Tibial artery (tissue), 4 donors: ENCODE measurements around the gene SLC7A4.
"Not testable (repeated sequence)": the region's sequence is repeated elsewhere in the genome, so short reads cannot be mapped to it uniquely, and the experiment has no call there.

Source experiments
- DNase-seq, 2 donors: peaks; one replicate each; pipeline ENCODE4 v3.0.0-alpha.2; 2019
- H3K27ac ChIP-seq, 2 donors: fragments of 200-600 bp; sonication (generic) in 1 of 2; 1 replicate in 1 of 2; 2 replicates in 1 of 2; pipeline ENCODE4 v1.5.1; 2018 to 2019; ENCODE audit warnings: mild to moderate bottlenecking in 1 of 2
- H3K27me3 ChIP-seq, 2 donors: fragments of 200-600 bp; sonication (generic) in 1 of 2; one replicate each; pipeline versions ENCODE4 v1.5.1 to v1.6.0; 2016 to 2019
- H3K36me3 ChIP-seq, 3 donors: fragments of 200-600 bp; sonication (generic) in 2 of 3; one replicate each; pipeline ENCODE4 v1.5.1; 2016 to 2019; ENCODE audit warnings: mild to moderate bottlenecking in 2 of 3
- H3K4me1 ChIP-seq, 4 donors: fragments of 200-600 bp; sonication (generic) in 2 of 4; 1 replicate in 3 of 4; 2 replicates in 1 of 4; pipeline ENCODE4 v1.5.1; 2016 to 2019
- H3K4me3 ChIP-seq, 2 donors: fragments of 200-600 bp; sonication (generic) in 1 of 2; 1 replicate in 1 of 2; 2 replicates in 1 of 2; pipeline ENCODE4 v1.5.1; 2018 to 2019; ENCODE audit warnings: mild to moderate bottlenecking in 2 of 2
- H3K9me3 ChIP-seq, 3 donors: fragments of 200-600 bp; sonication (generic) in 1 of 3; one replicate each; pipeline ENCODE4 v1.5.1; 2016 to 2019
- CTCF ChIP-seq, 2 experiments: fragments of 200-600 bp in 1 of 2; fragments of 450-650 bp in 1 of 2; IDR thresholded peaks; one replicate each; pipeline ENCODE4 v1.5.1; 2017 to 2019; ENCODE audit warnings: antibody characterized with exemption in 2 of 2, mild to moderate bottlenecking in 1 of 2, moderate library complexity in 1 of 2
- intact Hi-C: fragments of 100-400 bp; cut with DNase I; formaldehyde crosslinking; loops from one replicate; pipeline ENCODE4 v1.15.0; 2023; ENCODE audit warnings: low total_unique reads

SLC7A4 gene

GRCh38 chr22:21045585-21046294 is 13.4 kb upstream of the SLC7A4 start, which contains the start of gene LRRC74B:
Gene LRRC74B (plus strand): TSS chr22:21045946. CDS start chr22:21045987, 41 bp downstream.
- H3K27me3 ChIP-seq: no peaks in the 10 kb centered on the region
- peak within 1 kb of the TSS in 1 of 2 donors; percentile 23 for H3K27ac ChIP-seq
- peak within 1 kb of the TSS; percentile 42 to 43 for H3K4me3 ChIP-seq
- TF ChIP-seq CTCF (IDR thresholded peaks at IDR 0.05): no peak
- no peaks in the 10 kb centered on the region for H3K36me3 ChIP-seq
- intact Hi-C loops: loop anchor here (5.0 kb wide), 1 partner anchor 1722 kb away; no protein-coding TSS in a partner anchor
- DNase-seq: peak; percentile 78 to 90
- H3K4me1 ChIP-seq: peaks cover 0 to 26% (median 19%) of the 10 kb centered on the region in 4 donors
- H3K9me3 ChIP-seq: no peaks in the 10 kb centered on the region

GRCh38 chr22:21044931-21045584 is 12.7 kb upstream of the SLC7A4 start:
- peak overlapping the region; percentile 42 to 43 for H3K4me3 ChIP-seq
- peak in 1 of 2 donors; percentile 78 for DNase-seq

GRCh38 chr22:21043860-21044535 is 11.6 kb upstream of the SLC7A4 start:
- intact Hi-C loops: no loop called here
- no peak for TF ChIP-seq CTCF (IDR thresholded peaks at IDR 0.05)
- peak overlapping the region in 1 of 2 donors; percentile 43 for H3K4me3 ChIP-seq

More at GRCh38 chr22:21044931-21045584, 12.7 kb upstream of the SLC7A4 start:
- no peaks in the 10 kb centered on the region for H3K27me3 ChIP-seq
- intact Hi-C loops: loop anchor here (5.0 kb wide), 1 partner anchor 1722 kb away; no protein-coding TSS in a partner anchor
- no peaks in the 10 kb centered on the region for H3K36me3 ChIP-seq
- TF ChIP-seq CTCF (IDR thresholded peaks at IDR 0.05): no peak
- no peaks in the 10 kb centered on the region for H3K9me3 ChIP-seq
- H3K27ac ChIP-seq: peak overlapping the region in 1 of 2 donors; percentile 23
- H3K4me1 ChIP-seq: peaks cover 0 to 26% (median 19%) of the 10 kb centered on the region in 4 donors

GRCh38 chr22:21042978-21043859 is 10.9 kb upstream of the SLC7A4 start:
- Histone ChIP-seq H3K27ac (no peak overlapping the region), H3K4me3 (no peak overlapping the region), H3K9me3 (no peaks in the 10 kb centered on the region), H3K36me3 (no peaks in the 10 kb centered on the region), H3K4me1 (peaks cover 0 to 34% (median 19%) of the 10 kb centered on the region in 4 donors), H3K27me3 (no peaks in the 10 kb centered on the region)
- no peak for DNase-seq
- intact Hi-C loops: no loop called here
- TF ChIP-seq CTCF (IDR thresholded peaks at IDR 0.05): no peak

More at GRCh38 chr22:21043860-21044535, 11.6 kb upstream of the SLC7A4 start:
- peaks cover 0 to 27% (median 19%) of the 10 kb centered on the region in 4 donors for H3K4me1 ChIP-seq
- H3K27ac ChIP-seq: peak overlapping the region in 1 of 2 donors; percentile 23
- H3K9me3 ChIP-seq: no peaks in the 10 kb centered on the region
- no peak for DNase-seq
- no peaks in the 10 kb centered on the region for H3K27me3 ChIP-seq
- H3K36me3 ChIP-seq: no peaks in the 10 kb centered on the region

GRCh38 chr22:21041937-21042336 is 9.6 kb upstream of the SLC7A4 start:
- TF ChIP-seq CTCF (IDR thresholded peaks at IDR 0.05): no peak
- intact Hi-C loops: no loop called here
- Histone ChIP-seq H3K27me3 (no peaks in the 10 kb centered on the region), H3K9me3 (no peaks in the 10 kb centered on the region), H3K36me3 (no peaks in the 10 kb centered on the region), H3K27ac (no peak overlapping the region), H3K4me3 (no peak overlapping the region), H3K4me1 (peaks cover 0 to 46% (median 19%) of the 10 kb centered on the region in 4 donors)
- DNase-seq: no peak

GRCh38 chr22:21039158-21039557 is 6.8 kb upstream of the SLC7A4 start:
- H3K36me3 ChIP-seq, H3K9me3 ChIP-seq, intact Hi-C loops, H3K27me3 ChIP-seq, H3K4me3 ChIP-seq, H3K27ac ChIP-seq, DNase-seq: not testable (repeated sequence)
- peaks cover 0 to 28% (median under 1%) of the 10 kb centered on the region in 4 donors for H3K4me1 ChIP-seq
